Anterior cingulate cortex (tissue), 58 donors: ENCODE data around the gene CNTN6.
"Not testable (repeated sequence)": the region's sequence is repeated elsewhere in the genome, so short reads cannot be mapped to it uniquely, and the experiment has no call there.

Experiments
- DNase-seq, 58 donors: peaks; one replicate each; lab custom pipeline; 2025; lab: John Stamatoyannopoulos, UW

The CNTN6 gene

DNA sequence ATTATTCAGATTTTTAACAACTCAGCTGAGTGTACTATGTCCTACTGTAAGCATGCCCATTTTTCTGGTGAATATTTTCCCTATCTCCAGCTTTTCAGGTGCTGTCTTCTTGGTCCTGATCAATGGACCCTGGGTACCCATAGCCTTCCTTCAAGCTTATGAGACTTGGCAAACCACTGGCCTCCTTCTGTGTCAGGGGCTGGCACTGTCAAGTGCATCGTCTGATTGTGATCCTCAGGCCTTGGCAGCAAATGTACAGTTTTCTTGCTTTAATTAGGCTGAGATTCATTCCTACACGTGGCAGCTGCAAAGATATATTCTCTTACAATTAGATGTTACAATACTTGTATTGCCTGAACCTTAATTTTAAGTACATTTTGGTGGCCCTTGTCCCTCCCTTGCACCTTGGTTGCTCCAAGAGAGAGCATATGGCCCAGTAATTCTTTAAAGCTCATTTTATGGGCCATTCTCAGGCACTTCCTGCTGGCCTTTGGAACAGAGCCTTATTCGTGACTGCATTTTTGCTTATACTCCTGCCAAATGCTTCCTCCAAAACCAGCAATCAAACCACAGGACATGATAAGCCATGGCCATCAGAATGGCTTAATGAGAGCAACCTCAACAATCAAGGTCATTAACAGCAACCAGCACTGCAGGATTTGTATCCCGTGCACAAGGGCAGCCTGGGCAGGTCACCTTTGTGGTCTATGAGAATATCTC lies 179.9 kb downstream of the CNTN6 start:
- no peak for DNase-seq

GRCh38 chr3:1275495-1275894 lies 182.7 kb downstream of the CNTN6 start:
- peak in 1 of 58 donors; percentile 0 for DNase-seq

DNA sequence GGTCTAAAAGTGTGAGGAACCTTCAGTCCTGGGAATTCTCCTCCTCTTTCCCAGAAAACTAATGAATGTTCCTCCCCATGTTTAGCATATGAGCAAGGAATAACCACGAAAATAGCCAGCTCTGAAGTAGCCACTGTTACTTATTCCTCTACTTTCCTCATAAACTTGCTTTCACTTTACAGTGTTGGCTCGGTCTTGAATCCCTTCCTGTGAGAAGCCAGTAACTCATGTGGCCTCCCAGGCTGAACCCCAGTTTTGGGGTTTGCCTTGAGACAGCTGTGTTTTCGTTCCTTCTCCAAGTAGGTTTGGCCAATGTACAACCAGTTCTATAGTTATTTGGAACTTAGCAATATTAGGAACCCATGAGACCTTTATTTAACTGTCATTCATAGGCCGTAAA lies 195.0 kb downstream of the CNTN6 start:
- no peak for DNase-seq

- no peak for DNase-seq
These were observed 196.1 kb downstream of the CNTN6 start for GRCh38 chr3:1288805-1289494.

- no peak for DNase-seq
These were observed 199.8 kb downstream of the CNTN6 start for GRCh38 chr3:1292571-1293071.

- DNase-seq: no peak
These were observed 201.8 kb downstream of the CNTN6 start for GRCh38 chr3:1294586-1294985.

DNA sequence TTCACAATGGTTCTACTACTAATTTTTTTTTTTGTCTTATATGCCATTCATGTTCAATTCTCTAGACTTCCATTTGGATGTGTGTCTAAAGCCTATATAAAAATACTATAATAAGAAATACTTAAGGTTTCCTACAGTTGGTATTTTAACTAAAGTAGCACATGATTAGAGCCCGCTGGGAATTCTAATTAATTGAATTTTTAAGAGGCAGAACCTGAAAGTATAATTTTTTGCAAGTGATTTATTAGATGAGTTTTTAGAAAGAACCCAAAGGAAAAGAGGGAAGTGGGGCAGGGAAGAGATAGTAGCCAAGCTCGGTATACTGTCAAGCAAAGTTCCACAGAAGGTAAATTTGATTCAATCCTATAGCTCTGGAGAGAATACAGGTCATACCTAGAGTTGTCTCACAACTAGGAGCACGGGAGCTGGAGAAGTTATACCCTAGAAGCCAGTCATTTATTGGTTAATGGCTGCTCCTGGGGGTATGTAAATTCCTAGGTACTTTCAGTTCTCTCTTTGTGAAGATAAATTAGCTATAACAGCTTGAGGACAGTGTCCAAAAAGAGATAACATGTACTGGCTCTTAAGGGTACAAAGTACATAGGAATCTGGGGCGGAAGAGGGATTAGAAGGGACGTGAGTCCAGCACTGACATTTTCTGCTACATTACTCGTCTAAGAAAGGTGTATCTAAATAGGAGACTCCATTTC lies 225.6 kb downstream of the CNTN6 start:
- DNase-seq: no peak

GRCh38 chr3:1326546-1326945 lies 233.7 kb downstream of the CNTN6 start:
- no peak for DNase-seq

DNA sequence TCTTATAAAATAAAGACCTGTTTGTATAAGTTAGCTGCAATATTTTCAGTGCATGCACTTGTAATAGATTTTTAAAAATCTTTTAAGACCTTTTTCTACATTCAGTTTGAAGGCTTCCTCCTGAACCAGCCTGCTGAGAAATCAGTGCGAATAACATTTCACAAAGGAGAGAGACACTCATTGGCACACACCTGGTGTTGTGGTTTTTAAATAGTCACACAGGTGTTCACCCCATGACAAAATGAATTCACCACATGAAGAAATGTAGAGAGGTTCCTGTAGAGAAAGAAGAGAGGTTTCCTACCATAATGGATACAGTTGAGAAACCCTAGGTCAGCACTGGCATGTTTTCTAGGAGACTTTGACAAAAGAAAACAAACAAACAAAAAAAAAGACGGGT lies 237.3 kb downstream of the CNTN6 start:
- no peak for DNase-seq

GRCh38 chr3:1346386-1346785 lies 253.6 kb downstream of the CNTN6 start:
- DNase-seq: no peak

- no peak for DNase-seq
These were observed 255.7 kb downstream of the CNTN6 start for GRCh38 chr3:1348547-1348946.

- DNase-seq: no peak
These were observed 258.1 kb downstream of the CNTN6 start for GRCh38 chr3:1350885-1351284.

DNA sequence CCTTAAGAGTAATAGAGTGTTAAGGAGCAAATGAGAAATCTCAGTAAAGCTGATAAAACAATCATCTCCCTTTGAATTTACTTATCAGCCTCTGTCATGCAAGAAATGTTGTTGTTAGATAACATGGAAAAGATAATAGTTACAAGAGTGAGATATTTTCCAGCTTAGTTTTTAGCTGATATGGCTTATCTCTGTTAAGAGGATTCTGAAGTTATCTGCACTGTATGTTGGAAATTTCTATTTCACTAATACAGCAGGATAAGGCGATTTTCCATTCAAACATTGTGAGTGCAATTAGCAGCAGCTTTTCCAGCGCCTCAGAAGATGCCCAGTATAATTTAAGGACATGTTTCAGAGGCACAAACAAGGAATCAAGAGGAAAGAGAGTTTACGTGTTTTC lies 262.9 kb downstream of the CNTN6 start:
- no peak for DNase-seq

DNA sequence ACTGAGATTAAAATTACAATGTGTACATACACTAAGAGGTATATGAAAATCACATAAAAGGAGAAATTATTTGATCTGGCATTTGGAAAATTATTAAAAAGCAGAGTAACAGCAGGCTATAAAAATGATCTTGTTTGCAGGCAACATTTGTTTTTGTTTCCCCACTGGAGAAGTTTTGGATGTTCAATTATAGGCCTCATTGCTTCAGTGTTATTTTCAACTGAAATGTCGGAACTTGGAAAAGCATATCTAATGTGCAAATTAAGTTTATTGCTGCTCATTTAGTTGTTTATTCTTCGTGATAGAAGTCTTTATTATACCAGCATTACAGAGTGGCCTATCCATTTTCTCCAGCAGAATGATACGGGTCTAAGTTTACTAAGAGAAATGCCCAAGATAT lies 263.3 kb downstream of the CNTN6 start:
- DNase-seq: no peak

DNA sequence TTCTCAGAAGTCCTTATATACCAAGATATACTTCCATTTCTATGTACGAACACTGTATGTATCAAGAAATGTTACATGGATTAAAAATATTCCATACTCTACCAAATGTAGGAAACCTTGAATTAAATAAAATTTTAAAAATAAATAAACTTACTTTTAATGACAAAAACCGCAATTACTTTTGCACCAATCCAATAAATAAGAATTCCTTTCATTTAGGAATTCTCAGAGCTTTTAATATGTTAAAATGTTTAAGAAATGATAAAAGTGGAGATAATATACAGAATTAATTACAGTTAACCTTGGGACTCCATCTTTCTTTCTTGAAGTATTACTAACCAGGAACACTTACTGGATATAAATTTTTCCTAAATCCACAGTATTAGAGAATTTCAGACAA lies 272.7 kb downstream of the CNTN6 start:
- no peak for DNase-seq

DNA sequence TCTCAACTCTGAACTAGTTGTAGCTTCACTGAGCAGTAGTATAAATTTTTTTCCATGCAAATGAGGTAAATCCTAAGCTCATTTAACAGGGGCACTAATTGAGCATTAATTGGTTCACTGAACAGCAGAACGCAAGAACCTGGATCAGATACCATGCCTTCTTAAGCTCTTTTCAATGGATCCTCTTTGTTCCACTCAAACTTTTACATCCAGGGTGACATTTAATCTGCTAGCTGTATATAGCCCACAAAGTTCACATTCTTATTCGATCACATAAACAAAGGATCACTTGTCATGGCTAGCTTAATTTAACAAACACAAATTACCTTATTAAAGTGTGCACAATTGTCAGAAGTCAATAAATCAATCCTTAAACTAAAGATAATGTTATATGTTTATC lies 281.6 kb downstream of the CNTN6 start:
- no peak for DNase-seq

GRCh38 chr3:1375145-1375544 lies 282.3 kb downstream of the CNTN6 start:
- no peak for DNase-seq

GRCh38 chr3:1380926-1381646 lies 288.3 kb downstream of the CNTN6 start:
- peak in 13 of 58 donors; percentile 1 to 59 (median 5) for DNase-seq

DNA sequence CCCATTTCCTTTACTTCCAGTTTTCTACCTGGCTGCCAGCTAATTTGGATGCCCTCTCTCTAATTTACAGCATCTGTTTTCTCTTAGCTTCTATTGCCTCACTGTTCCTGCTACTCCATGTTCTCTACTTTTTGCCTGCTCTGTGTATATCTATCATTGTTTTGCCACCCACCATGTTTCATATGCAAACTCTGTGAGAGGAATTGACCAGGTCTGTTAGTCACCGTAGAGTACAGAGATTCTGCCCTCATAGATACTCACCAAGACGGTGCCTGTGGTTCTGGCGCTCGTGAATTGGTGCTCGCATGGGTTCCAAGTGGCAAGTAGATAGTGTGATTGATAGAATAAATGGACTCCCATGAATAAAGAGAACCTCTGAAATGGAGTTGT lies 288.8 kb downstream of the CNTN6 start:
- DNase-seq: no peak

DNA sequence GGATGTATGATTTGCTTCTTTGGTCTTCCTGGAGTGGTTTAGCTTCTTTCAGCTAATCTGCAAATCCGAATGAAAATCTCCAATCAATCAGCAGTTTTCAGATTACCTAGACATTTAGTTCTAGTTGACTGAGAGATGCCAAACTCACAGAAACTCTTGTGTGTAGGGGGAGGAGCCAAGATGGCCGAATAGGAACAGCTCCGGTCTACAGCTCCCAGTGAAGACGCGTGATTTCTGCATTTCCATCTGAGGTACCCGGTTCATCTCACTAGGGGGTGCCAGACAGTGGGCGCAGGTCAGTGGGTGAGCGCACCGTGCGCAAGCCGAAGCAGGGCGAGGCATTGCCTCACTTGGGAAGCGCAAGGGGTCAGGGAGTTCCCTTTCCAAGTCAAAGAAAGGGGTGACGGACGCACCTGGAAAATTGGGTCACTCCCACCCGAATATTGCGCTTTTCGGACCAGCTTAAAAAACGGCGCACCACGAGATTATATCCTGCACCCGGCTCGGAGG lies 294.6 kb downstream of the CNTN6 start:
- not testable (repeated sequence) for DNase-seq

- DNase-seq: no peak
These were observed 301.4 kb downstream of the CNTN6 start for GRCh38 chr3:1394188-1394587.
